CD4-positive, alpha-beta T cell treated with Interferon gamma for 1 hour (primary cell): ENCODE measurements around the gene MRPS16.
A peak's percentile ranks its signal among the peaks of the same experiment; 100 is the strongest.
"Not testable (repeated sequence)": the region's sequence is repeated elsewhere in the genome, so short reads cannot be mapped to it uniquely, and the experiment has no call there.

Source experiments
- DNase-seq: peaks from one replicate; pipeline ENCODE4 v3.0.0-alpha.2; 2020

The MRPS16 gene

DNA sequence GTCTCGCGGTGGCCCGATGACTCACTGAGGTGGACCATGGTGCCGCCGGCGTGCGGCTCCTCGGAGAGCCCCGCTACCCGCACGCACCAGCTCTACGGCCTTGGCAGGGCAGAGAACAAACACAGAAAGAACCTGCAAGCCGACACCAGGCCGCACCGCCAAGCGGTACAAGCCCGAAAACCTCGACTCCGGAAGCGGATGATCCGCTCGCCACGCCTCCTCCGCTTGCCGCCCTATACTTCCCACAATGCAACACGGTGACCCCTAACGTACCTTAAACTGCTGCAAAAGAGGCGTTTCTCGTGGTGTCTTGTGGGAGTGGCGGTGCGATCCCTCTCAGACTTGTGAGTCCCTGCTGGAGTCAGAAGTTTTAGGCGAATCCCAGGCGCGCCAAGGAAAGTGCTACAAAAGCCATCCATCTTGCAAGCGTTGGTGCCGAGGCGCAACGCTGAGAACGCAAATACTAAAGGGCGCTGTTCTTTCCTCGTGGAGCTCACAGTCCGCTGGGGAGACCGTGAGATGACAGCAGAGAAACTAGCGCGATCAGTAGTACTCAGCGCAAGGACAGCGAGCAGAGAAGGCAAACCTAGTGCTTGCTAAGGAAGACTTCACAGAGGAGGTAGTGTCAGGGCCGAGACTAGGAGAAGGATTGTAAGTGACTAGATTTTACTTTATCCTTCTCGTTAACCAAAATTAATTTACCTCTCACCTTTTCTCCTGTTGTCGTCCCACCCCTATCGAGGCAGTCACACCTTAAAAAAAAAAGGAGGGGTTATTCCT, at the start of gene MRPS16:
MRPS16 (minus strand) TSS at position 200 of the 780 bp plus-strand sequence; CDS start at position 38, 162 bp downstream.
- DNase-seq, result peak; percentile 90

DNA sequence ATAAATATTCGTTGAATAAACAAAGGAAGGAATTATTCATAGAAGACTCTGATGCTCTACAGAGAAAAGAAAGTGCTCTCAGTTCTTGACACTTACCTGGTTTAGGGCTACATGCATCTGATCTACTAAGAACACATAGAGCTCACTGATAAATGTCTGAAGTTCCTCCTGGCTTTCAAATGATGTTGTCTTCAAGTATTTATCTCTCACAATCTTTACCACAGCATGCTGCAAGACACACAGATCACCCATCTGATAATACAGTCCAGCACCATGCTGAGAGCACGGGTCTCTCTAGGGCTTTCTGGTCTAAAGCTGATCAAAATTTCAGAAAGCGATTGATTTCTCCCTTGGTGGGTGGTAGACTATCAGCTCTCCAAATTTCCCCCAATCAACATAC, 44.5 kb upstream of the MRPS16 start:
- no peak for DNase-seq

DNA sequence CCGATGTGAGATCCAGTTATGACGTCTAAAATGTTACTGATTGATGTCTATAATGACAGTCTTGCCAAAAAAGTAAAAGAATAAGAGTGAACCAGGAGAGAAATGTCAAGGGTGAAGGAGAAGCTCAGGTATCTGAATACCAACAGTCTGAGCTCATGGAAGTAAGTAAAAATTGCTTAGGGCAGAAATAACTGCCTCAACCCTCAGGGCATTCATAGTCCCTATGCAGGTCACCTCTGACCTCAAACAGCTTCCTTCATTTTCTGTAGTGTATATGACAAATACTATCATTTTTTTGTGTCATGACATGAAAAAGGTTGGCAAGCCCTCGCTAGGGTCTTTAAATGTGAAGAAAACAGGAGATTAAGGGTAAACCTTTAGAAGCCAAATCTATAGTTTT, 41.0 kb upstream of the MRPS16 start:
- DNase-seq, result no peak

DNA sequence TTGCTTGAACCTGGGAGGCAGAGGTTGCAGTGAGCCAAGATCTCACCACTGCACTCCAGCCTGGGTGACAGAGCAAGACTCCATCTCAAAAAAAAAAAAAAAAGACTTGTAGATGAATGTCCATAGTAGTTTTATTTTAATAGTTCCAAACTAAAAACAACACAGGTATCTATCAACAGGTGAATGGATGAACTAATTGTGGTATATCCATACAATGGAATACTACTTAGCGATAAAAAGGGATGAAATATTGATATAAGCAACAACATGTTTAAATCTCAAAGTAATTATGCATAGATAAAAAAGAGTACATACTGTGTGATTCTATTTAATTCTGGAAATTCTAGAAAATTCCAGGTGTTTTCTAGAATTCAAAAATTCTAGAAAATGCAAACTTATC, 37.5 kb upstream of the MRPS16 start:
- no peak for DNase-seq

DNA sequence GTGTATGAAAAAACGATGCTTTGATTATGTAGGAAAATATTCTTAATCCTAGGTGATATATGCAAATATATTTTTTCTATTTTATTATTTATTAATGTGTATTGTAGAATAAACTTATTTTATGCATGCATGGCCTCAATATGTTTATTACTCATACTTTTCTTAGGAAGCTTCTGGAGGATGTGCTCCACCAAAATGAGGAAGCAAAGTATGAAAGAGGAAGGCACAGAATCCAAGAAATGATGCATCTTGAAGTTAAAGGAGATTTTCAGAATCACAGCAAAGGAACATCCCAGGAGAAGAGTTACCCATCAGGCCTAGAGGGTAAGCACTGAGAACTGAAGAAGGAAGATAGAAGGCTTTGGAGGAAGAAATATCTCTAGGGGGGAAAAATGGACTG, 35.0 kb upstream of the MRPS16 start:
- no peak for DNase-seq

DNA sequence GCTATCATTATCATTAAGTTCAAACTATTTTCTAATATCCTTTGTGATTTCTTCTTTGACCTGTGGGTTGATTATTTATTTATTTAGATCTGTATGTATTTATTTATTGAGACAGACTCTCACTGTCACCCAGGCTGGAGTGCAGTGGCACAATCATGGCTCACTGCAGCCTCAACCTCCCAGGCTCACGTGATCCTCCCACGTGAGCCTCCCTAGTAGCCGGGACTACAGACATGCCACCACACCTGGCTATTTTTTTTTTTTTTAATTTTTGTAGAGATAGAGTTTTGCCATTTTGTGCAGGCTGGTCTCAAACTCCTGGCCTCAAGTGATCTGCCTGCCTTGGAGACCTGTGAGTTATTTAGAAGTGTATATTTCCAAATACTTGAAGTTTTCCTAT, 28.7 kb upstream of the MRPS16 start:
- DNase-seq, result no peak

DNA sequence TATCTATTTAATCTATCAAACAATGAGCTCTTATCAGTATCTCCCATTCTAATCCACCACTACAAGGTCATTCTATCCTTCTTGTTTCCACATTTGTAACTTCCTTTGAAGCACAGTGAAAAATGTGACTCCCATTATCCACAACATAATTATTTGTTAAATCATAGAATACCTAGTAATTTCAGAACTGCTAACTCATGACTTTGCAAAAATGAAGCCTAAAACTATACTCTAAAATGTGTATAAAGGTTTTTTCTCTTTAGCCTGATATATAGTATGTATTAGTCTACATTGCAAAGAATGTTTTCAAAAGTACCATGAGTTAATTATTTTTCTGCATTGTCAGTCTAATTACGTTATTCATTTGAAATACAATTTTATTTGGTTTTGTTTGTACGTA, 12.0 kb upstream of the MRPS16 start:
- DNase-seq, result no peak

DNA sequence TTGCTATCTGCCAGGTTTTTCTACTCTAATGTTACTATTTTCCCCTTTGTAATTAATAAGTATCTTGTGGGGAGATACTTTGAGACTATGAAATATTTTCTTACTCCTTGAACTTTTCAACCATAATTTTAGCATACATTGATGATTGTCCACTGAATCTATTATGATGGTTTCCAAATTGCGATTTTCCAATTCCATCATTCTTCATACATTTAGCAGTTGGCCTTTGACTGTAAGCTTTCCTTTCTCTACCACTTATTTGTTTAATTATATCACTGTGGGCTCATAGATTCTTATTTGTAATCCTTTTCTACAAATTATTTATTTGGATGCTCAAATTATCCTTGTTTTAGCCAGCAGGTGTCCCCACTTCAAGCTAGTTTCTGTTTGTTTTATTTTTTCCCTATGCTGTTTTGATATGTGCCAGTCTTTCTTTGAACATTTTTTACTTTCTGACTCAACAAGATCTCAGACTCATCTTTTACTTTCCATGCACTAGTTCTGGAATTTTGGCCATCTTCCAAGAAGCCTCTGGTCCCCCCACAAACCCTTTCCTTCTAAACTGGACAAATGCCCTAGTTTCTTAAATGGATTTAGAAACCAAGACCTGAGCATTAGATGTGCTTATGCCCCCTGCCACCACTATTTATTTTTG, 11.4 kb upstream of the MRPS16 start:
- no peak for DNase-seq

DNA sequence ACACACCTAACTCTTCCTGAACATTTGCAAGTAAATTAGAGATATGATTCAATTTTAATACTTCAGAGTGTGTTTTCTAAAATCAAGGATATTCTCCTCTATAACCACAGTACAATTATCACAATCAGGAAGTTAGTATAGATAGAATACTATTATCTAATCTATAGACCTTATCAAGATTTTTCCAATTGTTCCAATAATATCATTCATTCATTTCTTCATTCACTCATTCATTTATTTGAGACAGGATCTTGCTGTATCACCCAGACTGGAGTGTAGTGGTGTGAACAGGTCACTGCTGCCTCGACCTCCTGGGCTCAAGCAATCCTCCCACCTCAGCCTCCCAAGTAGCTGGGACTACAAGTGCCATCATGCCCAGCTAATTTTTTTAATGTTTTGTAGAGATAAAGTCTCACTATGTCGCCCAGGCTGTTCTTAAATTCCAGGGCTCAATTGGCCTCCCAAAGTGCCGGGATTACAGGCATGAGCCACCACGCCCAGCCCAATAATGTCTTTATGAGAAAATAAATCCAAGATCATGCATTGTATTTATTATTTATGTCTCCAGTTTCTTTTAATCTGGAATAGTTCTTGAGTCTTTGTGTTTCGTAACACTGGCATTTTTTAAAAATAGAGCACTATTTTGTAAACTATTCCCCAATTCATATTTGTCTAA, 10.6 kb upstream of the MRPS16 start:
- DNase-seq, result no peak

DNA sequence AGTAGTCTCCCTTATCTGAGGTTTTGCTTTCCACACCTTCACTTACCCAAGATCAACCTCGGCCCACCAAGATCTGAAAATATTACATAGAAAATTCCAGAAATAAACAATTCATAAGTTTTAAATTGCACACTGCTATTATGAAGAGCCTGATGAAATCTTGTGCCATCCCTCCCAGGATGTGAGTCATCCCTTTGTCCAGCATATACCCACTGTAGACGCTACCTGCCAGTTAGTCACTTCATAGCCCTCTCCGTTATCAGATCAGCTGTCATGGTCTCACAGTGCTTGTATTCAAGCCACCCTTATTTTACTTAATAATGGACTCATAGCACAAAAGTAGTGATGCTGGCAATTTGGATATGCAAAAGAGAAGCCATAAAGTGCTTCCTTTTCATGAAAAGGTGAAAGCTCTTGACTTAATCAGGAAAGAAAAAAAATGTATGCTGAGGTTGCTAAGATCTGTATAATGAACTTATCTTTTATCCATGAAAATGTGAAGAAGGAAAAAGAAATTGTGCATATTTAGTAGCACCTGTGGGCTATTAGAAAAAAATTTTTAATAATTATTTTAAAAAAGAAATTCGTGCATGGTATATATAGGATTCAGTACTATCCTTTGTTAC, 9.8 kb upstream of the MRPS16 start:
- DNase-seq, result no peak

DNA sequence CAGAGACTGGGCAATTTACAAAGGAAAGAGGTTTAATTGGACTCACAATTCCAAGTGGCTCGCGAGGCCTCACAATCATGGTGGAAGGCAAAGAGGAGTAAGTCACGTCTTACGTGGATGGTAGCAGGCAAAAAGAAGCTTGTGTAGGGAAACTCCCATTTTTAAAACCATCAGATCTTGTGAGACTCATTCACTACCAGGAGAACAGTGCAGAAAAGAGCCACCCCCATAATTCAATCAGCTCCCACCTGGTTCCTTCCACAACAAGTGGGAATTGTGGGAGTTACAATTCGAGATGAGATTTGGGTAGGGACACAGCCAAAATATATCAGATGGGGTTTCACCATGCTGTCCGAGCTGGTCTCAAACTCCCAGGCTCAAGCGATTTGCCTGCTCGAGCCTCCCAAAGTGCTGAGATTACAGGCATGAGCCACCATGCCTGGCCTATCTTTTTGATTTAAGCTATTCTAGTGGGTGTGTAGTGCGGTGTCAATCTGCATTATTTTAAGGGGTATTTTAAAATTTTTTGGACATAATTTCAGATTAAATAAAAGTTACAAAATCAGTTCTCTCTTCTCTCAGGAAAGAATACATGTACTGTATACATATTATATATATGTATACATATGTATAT, 9.0 kb upstream of the MRPS16 start:
- no peak for DNase-seq

DNA sequence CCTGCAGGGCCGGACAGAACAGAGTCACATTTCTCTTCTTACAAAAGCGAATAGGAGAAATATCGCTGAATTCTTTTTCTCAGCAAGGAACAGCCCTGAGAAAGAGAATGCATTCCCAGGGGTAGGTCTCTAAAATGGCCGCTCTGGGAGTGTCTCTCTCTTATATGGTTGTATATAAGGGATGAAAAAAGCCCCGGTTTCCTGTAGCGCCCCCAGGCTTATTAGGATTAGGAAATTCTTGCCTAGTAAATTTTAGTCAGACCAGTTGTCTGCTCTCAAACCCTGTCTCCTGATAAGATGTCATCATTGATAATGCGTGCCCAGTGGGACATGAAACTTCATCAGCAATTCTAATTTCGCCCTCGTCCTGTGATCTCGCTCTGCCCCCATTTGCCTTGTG, 6.2 kb upstream of the MRPS16 start:
- not testable (repeated sequence) for DNase-seq

DNA sequence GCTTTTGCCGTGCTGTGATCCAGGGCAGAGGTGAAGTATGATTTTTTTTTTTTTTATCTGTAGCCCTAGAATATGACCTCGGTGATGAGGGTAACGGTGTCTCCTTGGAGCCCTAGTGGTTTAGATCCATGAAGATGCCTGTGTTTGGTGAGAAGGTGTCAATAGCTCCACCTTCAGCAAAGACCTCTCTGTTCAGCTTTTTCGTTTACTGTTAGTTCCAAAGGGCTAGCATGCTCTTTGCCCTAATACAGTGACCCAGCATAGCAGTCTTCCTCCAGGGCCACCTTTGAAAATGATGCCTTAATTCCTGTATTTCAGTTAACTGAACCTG, 746 bp upstream of the MRPS16 start:
- no peak for DNase-seq

DNA sequence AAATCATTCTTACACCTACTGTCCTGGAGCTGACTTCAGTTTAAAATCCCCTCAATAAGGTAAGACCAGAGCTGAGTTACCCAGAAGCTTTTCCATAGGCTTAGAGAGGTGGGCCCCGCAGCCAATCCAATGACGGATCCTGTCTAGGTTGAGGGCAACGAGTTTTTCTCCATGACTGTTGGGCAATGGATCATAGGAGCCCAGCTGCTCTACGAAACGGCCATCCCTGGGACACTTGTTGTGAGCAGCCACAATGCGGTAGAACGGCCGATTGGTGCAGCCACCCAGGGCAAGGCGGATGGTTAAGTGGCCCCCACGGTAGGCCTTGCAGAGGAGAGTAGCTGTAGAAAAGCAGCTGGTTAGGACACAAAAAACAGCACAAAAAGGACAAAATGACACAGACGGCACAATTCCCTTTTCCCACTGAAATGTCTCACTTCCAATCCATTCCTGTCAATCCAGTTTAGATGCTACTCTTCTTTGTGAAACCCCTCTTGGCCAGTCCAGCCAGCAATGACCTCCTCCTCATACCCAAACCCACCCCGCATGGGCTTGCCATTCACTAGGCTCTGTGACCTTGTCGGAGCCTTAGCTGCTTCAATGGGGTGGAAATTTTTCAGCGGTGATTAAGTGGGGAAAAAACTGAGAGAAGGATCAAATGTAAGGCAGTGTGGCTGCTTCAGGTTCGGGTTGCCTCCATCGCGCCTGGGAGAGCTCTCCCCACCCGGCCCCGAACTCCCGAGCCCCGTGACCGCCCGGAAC, 580 bp downstream of the MRPS16 start:
- no peak for DNase-seq

DNA sequence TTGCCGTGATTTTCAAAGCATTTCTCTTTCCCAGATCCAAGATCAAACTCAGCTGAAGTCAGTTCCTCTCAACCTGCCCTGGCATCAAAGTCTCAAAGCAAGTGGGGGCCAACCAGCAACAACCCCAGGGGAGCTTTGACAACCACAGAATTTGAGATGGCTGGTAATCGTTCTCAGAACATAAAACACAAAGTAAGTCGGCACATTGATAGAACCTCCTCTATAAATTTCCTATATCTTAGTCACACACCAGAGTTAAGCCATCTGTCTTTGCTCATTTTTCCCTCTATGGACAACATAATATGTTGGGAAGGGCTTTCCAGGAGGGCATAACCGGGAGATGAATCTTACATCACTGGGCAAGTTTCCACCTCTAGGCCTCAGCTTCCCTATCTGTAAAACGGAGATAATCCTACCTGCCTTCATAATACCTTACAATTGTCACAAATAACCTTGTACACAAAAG, 4.2 kb downstream of the MRPS16 start:
- no peak for DNase-seq

DNA sequence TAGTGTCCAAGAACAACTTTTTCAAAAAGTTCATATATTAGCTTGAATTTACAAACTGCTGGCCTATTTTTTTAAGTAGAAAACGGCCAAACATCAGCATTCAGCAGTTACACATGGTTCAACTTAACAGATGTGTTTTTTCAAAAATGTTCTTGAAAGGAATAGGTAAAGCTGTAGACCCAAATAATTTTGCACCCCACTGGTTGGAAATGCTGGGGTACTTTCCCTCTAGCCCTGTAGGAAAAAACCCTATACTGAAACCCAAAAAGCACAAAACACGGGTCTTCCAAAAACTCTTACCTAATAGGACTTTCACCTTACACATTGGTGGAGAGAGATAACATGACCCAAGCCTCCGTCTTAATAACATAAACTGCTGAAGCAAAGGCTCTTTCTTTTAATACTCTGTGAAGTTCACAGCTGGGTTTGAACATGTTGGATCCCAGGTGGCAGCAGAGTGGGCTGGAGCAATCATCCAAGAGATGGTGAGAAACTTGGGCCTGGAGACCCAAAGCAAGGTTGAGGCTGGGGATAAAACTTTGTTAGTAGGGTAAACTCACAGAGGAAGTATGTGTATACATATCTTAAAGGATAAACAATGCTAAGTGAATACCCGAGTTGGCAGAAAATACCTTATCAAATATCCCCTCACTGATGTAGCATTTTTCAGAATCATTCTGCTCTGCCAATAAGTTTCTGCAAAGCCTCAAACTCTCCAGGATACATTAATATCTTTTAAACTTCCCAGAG, 4.8 kb downstream of the MRPS16 start:
- no peak for DNase-seq

DNA sequence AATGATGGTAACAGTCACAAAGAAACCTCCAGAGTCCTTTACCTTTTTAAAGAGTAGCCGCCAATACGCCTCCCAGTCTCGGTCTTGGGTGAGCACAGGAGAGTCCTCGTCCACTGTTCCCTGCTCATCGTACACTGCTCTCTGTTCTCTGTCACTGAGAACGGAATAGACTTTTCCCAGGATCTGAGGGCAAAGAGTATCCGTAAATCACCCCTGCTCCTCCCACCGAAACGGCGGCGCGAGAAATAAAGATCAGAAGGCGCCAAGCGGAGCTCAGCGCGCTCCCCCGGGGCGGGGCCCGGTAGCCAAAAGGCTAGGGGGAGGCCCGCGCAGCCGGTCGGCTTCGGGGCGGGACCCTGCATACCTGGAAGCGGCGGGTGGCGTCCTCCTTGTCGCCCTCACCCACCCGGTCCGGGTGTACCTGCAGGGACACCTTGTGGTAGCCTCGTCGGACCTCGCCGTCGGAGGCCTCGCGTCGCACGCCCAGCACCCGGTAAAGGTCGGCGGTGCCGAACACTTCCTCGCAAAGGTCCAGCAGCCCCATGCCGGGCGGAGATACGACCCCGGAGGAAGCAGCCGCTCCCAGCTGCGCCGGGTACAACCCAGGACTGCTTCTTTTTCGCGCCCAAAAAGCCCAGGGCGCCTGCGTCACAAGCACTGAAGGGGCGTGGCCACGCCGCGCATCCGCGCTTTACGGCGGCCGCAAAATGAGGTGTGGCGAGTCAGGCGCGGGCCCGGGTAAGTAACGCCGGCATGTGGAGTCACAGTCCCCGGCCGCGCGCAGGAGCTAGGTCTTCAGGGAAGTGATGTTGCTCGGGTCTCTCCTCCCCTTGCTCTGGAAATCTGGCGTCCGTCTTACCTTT, 5.6 kb downstream of the MRPS16 start, which contains the start of gene DNAJC9:
DNAJC9 (minus strand) TSS at position 610 of the 863 bp plus-strand sequence; CDS start at position 544, 66 bp downstream.
- peak; percentile 94 for DNase-seq

DNA sequence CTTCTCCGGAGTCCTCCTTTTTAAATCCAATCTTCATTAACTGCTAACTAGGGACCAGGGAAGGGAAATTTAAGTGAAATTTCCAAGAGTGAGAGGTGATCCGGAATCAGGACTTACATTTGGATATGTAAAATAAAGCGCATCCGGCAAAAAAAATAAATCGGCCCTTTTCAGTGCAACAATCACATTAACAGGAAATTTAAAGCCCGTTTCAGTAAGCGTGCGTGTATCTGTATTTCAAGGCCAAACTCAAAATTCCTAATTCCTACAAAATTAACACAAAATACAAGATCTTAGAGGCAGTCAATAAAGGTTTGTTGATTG, 6.2 kb downstream of the MRPS16 start:
- no peak for DNase-seq

DNA sequence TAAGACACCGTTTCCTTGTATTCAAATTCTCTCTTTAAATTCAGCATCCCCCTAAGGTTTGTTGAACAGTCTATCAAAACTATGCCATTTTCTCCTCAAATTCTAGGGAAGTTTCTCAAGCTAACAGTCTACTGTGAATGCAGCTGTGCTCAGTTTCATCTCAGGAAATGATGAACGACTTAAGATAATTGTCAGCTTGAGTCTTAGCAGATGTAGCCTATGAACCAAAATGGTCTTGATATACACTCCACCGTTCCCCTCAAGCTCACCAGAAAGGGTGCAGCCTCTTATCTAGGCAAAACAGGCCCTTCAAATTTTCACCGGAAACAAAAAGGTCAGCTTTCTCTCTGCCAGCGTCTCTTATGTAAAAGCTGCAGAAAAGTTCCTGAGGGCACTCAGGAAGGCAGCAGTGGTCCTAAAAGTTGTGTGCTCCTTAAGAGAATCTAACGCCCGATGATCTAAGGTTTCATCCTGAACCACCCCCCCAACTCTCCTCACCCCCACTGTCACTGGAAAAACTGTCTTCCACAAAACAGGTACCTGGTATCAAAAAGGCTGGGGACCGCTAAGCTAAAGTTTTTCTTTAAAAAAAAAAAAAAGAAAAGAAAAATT, 7.5 kb downstream of the MRPS16 start:
- no peak for DNase-seq

DNA sequence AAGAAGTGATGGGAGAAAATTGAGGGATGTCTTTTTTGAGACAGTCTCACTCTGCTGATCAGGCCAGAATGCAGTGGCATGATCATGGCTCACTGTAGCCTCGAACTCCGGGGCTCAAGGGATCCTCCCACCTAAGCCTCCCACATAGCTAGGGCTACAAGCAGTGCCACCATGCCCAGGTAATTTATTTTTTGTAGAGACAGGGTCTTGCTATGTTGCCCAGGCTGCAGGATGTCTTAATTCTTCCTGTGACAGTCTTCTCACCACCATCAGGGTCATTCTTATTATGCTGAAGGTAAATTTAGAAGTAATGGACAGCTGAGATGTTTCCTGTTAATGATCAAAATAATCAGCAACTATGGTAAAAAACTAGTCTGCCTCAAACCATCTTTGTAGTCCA, 12.5 kb downstream of the MRPS16 start:
- DNase-seq, result no peak
